Measurements from ENCODE around the gene KLHDC7B.
A peak's percentile ranks its signal among the peaks of the same experiment; 100 is the strongest.
"Not testable (repeated sequence)": the region's sequence is repeated elsewhere in the genome, so short reads cannot be mapped to it uniquely, and the experiment has no call there.

The KLHDC7B gene

GRCh38 chr22:50529416-50529896 is 16.2 kb upstream of the KLHDC7B start:
- no peak overlapping the region for H3K4me3 ChIP-seq (ENCODE audit: low read depth, low read length)

DNA sequence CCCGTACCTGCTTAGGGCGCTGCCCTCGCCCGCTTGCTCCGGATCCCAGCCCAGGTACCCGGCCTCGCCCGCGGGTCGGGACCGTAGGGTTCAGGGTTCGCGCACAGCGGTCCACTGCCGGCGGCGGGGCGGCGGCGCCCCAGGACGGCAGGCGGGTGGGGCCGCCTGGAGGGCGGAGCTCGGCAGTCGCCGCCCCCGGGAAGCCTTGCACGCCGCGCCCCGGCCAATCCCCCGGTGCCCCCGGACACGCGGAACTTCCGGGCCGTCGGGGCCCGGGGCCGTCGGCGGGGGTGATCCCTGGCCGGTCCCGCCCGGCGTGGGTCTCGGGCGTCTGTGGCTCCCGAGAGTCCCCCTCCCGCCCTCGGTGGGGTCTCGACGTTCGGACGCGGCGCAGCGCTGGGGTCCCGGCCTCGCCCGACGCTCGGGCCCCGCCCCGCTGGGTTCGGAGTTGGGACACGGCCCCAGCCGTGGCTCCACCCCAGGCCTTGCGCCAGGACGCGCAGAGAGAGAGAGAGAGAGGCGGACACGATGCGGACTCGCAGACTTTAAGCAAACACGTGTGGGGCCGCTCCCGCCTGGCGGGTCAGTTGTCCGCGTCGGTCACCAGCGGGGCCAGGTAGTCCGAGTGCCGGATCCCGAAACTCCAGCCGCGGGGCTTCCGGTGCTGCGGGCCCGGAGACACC is 15.7 kb upstream of the KLHDC7B start, which contains the start of gene TYMP:
TYMP (minus strand) TSS at position 116 of the 683 bp plus-strand sequence. CDS start 303 bp downstream, outside the sequence.
- H3K4me3 ChIP-seq (ENCODE audit: low read depth, low read length) = peak within 1 kb of the TSS; percentile 27

GRCh38 chr22:50530580-50530876 is 15.2 kb upstream of the KLHDC7B start:
- H3K4me3 ChIP-seq (ENCODE audit: low read depth, low read length) = peak overlapping the region; percentile 27

DNA sequence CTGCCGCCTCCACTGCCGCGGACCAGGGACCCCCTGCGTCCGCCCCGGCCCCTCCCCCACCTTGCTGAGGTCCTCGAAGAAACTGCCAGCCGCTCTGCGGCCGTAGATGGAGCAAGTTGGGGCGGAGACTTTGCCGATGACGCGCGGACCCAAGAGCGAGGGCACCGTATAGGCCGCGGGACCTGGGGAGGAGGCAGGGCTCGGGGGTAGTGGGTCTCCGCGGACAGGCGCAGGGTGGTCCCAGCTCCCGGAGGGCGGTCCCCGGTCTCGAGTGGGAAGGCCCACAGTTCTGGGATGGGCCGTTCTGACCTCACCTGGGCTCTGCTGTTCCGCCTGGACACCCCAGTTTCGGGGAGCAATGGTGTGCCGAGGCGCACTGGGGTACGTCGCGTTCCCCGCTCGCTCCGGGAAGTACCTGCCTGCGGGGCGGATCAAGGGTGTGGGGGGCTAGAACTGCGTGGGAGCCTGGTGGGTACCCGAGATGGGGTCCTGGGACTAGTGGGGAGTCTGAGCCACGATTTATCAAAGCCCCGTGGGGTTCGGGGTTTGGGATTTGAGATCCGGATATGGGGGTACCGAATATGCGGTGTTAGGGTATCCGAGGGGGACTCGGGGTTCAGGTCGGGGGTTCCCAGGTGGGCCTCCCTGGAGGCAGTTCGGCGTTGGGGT is 14.7 kb upstream of the KLHDC7B start:
- no peak overlapping the region for H3K4me3 ChIP-seq (ENCODE audit: low read depth, low read length)

- peak overlapping the region; percentile 28 for H3K4me3 ChIP-seq (ENCODE audit: low read depth, low read length)
These were observed 14.1 kb upstream of the KLHDC7B start for GRCh38 chr22:50531546-50531961.

- H3K4me3 ChIP-seq (ENCODE audit: low read depth, low read length) = peak overlapping the region; percentile 28
These were observed 13.6 kb upstream of the KLHDC7B start for GRCh38 chr22:50531962-50532674.

DNA sequence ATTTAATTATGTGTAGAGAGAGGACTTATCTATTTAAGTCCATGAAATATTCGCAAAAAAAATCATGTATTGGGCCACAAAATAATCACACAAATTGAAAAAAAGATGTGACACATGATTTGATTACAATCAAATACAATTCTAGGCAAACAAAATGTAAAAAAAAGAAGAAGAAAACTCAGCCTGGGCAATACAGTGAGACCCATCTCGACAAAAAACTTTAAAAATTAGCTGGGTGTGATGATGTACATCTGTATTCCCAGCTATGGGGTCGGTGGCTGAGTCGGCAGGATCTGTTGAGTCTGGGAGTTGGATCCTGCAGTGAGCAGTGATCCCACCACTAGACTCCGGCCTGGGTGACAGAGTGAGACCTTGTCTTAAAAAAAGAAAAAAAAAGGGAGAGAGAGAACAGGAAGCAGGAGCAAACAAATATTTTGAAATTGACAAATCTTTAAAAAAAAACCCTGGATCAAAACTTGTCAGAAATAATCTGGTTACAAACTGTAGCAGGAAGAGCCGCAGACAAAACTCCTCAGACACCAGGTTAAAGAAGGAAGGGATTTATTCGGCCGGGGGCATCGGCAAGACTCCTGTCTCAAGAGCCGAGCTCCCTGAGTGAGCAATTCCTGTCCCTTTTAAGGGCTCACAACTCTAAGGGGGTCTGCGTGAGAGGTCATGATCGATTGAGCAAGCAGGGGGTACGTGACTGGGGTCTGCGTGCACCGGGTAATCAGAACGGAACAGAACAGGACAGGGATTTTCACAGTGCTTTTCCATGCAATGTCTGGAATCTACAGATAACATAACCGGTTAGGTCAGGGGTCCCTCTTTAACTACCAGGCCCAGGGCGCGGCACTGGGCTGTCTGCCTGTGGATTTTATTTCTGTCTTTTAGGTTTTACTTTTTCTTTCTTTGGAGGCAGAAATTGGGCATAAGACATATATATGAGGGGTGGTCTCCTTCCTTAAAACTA is 12.6 kb upstream of the KLHDC7B start:
- no peak overlapping the region for H3K4me3 ChIP-seq (ENCODE audit: low read depth, low read length)

DNA sequence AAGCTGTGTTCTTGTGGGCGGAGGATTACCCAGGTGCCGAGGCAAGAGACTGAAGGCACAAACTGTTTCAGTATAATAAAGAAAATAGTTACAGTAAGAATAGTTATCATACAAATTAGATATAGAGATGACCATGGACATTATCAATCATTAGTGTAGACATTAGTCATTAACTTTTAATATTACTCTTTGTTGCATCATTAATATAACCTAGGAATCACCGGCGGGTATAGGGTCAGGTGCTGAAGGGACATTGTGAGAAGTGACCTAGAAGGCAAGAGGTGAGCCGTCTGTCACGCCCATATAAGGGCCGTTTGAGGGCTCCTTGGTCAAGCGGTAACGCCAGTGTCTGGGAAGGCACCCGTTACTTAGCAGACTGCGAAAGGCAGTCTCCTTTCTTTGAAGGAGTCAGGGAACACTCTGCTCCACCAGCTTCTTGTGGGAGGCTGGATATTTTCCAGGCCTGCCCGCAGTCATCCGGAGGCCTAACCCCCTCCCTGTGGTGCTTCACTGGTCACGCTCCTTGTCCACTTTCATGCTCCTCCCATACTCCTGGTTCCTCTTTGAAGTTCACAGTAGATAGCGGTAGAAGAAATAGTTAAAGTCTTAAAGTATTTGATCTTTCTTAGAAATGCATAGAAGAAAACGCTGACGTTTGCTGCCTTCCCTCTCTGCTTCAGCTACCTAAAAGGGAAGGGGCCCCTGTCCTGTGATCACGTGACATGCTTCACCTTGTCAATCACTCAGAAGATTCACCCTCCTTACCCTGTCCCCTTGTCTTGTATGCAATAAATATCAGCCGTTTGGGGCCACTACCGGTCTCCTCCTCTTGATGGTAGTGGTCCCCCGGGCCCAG is 11.6 kb upstream of the KLHDC7B start:
- not testable (repeated sequence) for H3K4me3 ChIP-seq (ENCODE audit: low read depth, low read length)

DNA sequence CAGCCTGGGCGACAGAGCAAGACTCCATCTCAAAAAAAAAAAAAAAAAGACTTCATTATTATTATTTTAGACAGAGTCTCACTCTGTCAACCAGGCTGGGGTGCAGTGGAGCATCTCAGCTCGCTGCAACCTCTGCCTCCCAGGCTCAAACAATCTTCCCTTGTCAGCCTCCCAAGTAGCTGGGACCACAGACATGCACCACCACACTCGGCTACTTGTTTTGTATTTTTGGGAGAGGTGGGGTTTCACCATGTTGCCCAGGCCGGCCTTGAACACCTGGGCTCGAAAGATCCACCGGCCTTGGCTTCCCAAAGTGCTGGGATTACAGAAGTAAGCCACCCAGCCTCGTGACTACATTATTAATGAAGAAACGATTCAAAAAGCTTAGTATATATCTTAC is 10.6 kb upstream of the KLHDC7B start:
- H3K4me3 ChIP-seq (ENCODE audit: low read depth, low read length) = no peak overlapping the region

- no peak overlapping the region for H3K4me3 ChIP-seq (ENCODE audit: low read depth, low read length)
These were observed 9.5 kb upstream of the KLHDC7B start for GRCh38 chr22:50536226-50536625.

GRCh38 chr22:50537765-50538164 is 7.9 kb upstream of the KLHDC7B start:
- H3K4me3 ChIP-seq (ENCODE audit: low read depth, low read length) = no peak overlapping the region

DNA sequence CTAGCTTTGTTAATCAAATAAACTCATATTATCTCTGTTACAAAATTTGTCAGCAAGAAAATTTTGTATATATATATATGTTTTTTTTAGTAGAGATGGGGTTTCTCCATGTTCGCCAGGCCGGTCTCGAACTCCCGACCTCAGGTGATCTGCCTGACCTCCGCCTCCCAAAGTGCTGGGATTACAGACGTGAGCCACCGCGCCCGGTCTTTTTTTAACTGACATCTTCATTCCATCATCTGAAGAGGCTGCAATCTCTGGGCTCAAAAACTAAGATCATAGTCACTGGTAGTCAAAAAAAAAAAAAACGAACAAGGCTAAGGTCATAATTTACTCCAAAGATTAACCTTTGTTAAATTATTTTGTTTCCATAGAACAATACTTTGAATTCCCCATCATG is 5.3 kb upstream of the KLHDC7B start:
- H3K4me3 ChIP-seq (ENCODE audit: low read depth, low read length) = no peak overlapping the region

GRCh38 chr22:50541667-50542026 is 4.1 kb upstream of the KLHDC7B start:
- H3K4me3 ChIP-seq (ENCODE audit: low read depth, low read length) = not testable (repeated sequence)

GRCh38 chr22:50542416-50542927 is 3.2 kb upstream of the KLHDC7B start:
- no peak overlapping the region for H3K4me3 ChIP-seq (ENCODE audit: low read depth, low read length)

GRCh38 chr22:50544078-50544745 is 1.5 kb upstream of the KLHDC7B start:
- H3K4me3 ChIP-seq (ENCODE audit: low read depth, low read length) = no peak overlapping the region

GRCh38 chr22:50544746-50545253 is 899 bp upstream of the KLHDC7B start:
- no peak overlapping the region for H3K4me3 ChIP-seq (ENCODE audit: low read depth, low read length)

GRCh38 chr22:50546326-50547262 is 895 bp downstream of the KLHDC7B start:
- H3K4me3 ChIP-seq (ENCODE audit: low read depth, low read length) = no peak overlapping the region

Data from iPS-11a (cell line).